GM12878 (cell line): ENCODE data around the gene MS4A14. TPM values are rescaled to one million over a fixed set of nuclear protein-coding genes. Genes with fewer than 3 reads are reported as not detected.

ENCODE experiments used
- ATAC-seq: fragments of 200-7000 bp; cut with Tn5 transposase; 3 replicates; pipeline ENCODE4 v1.9.1; 2020; ENCODE audit warnings: mild to moderate bottlenecking, moderate library complexity
- BruUV-seq: library from RNA; stranded (reverse); fragments of 400-500 nt; replicated peaks from 2 replicates; lab custom pipeline; 2021; lab: Mats Ljungman, UMichigan
- CTCF ChIA-PET: fragments of 300-600 bp; sonication (Branson Sonifier 250); formaldehyde crosslinking; extraction: SDS; loops from one replicate; lab custom pipeline; 2021; ENCODE audit warnings: inconsistent platforms; lab: Yijun Ruan, JAX
- POLR2A ChIA-PET: fragments of 350-600 bp; formaldehyde crosslinking; extraction: SDS; loops from one replicate; lab custom pipeline; 2021; ENCODE audit warnings: inconsistent platforms; lab: Charles Lee
- RAD21 ChIA-PET: fragments of 300-600 bp; sonication (Branson Sonifier 250); formaldehyde crosslinking; loops from one replicate; lab custom pipeline; 2023; ENCODE audit warnings: antibody characterized with exemption; ENCODE audit not compliant: unreplicated experiment; lab: Charles Lee
- SMC1A ChIA-PET: fragments of 300-600 bp; sonication (Branson Sonifier 250); formaldehyde crosslinking; loops from one replicate; lab custom pipeline; 2023; ENCODE audit not compliant: unreplicated experiment, uncharacterized antibody; lab: Charles Lee
- DNase-seq: peaks from one replicate; pipeline ENCODE4 v3.0.0-alpha.2; 2011; ENCODE audit warnings: low read depth, low spot score
- FAIRE-seq: peaks from 3 replicates; lab custom pipeline; 2011; peaks lifted over from hg19 to GRCh38; lab: Jason Lieb, UNC
- H2AFZ ChIP-seq: 2 replicates; pipeline ENCODE4 v1.6.0; 2011; ENCODE audit warnings: low read depth, low read length, control low read depth; ENCODE audit not compliant: control insufficient read depth
- H3K27ac ChIP-seq: 2 replicates; pipeline ENCODE4 v1.5.1; 2011; ENCODE audit warnings: control low read depth; ENCODE audit not compliant: control insufficient read depth, insufficient read depth
- H3K27me3 ChIP-seq, 2 experiments: replicated peaks in 1 of 2; 2 replicates each; pipeline versions ENCODE4 v1.6.0 to v1.6.1; 2011; ENCODE audit warnings: low read length in 1 of 2; ENCODE audit not compliant: control insufficient read depth in 2 of 2, insufficient read depth in 2 of 2
- H3K36me3 ChIP-seq, 2 experiments: 2 replicates each; pipeline ENCODE4 v1.5.1; 2011; ENCODE audit warnings: low read length in 1 of 2; ENCODE audit not compliant: control insufficient read depth in 2 of 2, insufficient read depth in 2 of 2
- H3K4me1 ChIP-seq: 2 replicates; pipeline ENCODE4 v1.6.1; 2011; ENCODE audit warnings: mild to moderate bottlenecking, low read length, moderate library complexity, mixed read lengths; ENCODE audit not compliant: control insufficient read depth, insufficient read depth
- H3K4me2 ChIP-seq: 2 replicates; pipeline ENCODE4 v1.6.0; 2011; ENCODE audit warnings: control low read depth; ENCODE audit not compliant: control insufficient read depth, insufficient read depth
- H3K4me3 ChIP-seq: fragments of 200-600 bp; sonication (generic); 2 replicates; pipeline ENCODE4 v1.5.1; 2016
- H3K79me2 ChIP-seq: 2 replicates; pipeline ENCODE4 v1.6.0; 2011; ENCODE audit warnings: low read length; ENCODE audit not compliant: control insufficient read depth, insufficient read depth
- H3K9ac ChIP-seq: 2 replicates; pipeline ENCODE4 v1.8.0; 2011; ENCODE audit warnings: low read length, control low read depth, mixed read lengths; ENCODE audit not compliant: control insufficient read depth, insufficient read depth
- H3K9me3 ChIP-seq: replicated peaks from 3 replicates; pipeline ENCODE4 v1.5.1; 2011; ENCODE audit warnings: mild to moderate bottlenecking, low read length; ENCODE audit not compliant: control insufficient read depth, insufficient read depth
- H4K20me1 ChIP-seq: 2 replicates; pipeline ENCODE4 v1.6.0; 2011; ENCODE audit not compliant: control insufficient read depth, insufficient read depth
- ASH2L ChIP-seq: fragments of 300-600, 200-600 bp; sonication (generic); IDR thresholded peaks from 2 replicates; pipeline ENCODE4 v1.6.1; 2017; ENCODE audit warnings: low read depth, mild to moderate bottlenecking, borderline replicate concordance
- CBX5 ChIP-seq: sonication (generic); IDR thresholded peaks from 2 replicates; pipeline ENCODE4 v1.6.1; 2016; ENCODE audit warnings: low read depth, moderate library complexity, mild to moderate bottlenecking, inconsistent platforms
- CHD1 ChIP-seq: IDR thresholded peaks from 2 replicates; pipeline ENCODE4 v1.6.1; 2012; ENCODE audit warnings: low read depth, low read length, improper control_type of control experiment
- IRF5 ChIP-seq: fragments of 450-650 bp; IDR thresholded peaks from 2 replicates; pipeline ENCODE4 v1.6.1; 2017; ENCODE audit warnings: borderline replicate concordance
- MAX ChIP-seq: IDR thresholded peaks from 2 replicates; pipeline ENCODE4 v1.6.1; 2012; ENCODE audit warnings: low read depth, low read length, improper control_type of control experiment
- NFIC ChIP-seq: IDR thresholded peaks from 2 replicates; pipeline ENCODE4 v1.6.1; 2012; ENCODE audit warnings: low read depth, mild to moderate bottlenecking, inconsistent platforms, low read length, moderate library complexity
- NR2C2 ChIP-seq: IDR thresholded peaks from 2 replicates; pipeline ENCODE4 v1.6.1; 2011; ENCODE audit warnings: borderline replicate concordance, low read depth; ENCODE audit not compliant: control insufficient read depth, insufficient read length
- RUNX3 ChIP-seq: IDR thresholded peaks from 2 replicates; pipeline ENCODE4 v1.6.1; 2012; ENCODE audit warnings: low read length, inconsistent platforms
- SPI1 ChIP-seq: IDR thresholded peaks from 2 replicates; pipeline ENCODE4 v1.6.1; 2011; ENCODE audit warnings: low read depth, mild to moderate bottlenecking, low read length, moderate library complexity, borderline replicate concordance; ENCODE audit not compliant: insufficient read depth
- TAF1 ChIP-seq: IDR thresholded peaks from 2 replicates; pipeline ENCODE4 v1.6.1; 2011; ENCODE audit warnings: mild to moderate bottlenecking, low read depth, low read length, borderline replicate concordance
- WGBS: methylation state at CpG from one replicate; pipeline ENCODE4 v1.1.6; 2016; ENCODE audit warnings: low lambda C conversion rate; ENCODE audit not compliant: insufficient replicate concordance, insufficient coverage; ENCODE audit errors: missing lambda C conversion rate; 5-methylcytosine and 5-hydroxymethylcytosine counted together
- in situ Hi-C: fragments of 300-500 bp; cut with MboI; formaldehyde crosslinking; loops from 9 replicates; pipeline ENCODE4 v1.14.3; 2018; ENCODE audit warnings: mixed read lengths
- intact Hi-C: fragments of 100-400 bp; cut with micrococcal nuclease; formaldehyde crosslinking; loops from one replicate; pipeline ENCODE4 v1.14.2; 2022; ENCODE audit not compliant: unreplicated experiment
- polyA plus RNA-seq, 11 experiments: library from polyadenylated mRNA; depleted of rRNA in 4 of 11; unstranded in 6 of 11; stranded (reverse) in 5 of 11; fragments of >200 nt; fragmentation: Nextera tagmentation in 4 of 11; fragmentation: Illumina TruSeq in 1 of 11; extraction: Ambion mirVana in 4 of 11; extraction: Trizol in 1 of 11; gene quantifications; 1 replicate in 1 of 11; 2 replicates in 10 of 11; pipeline versions ENCODE4 v1.2.1 to v1.2.3, GENCODE V29; 2011 to 2016; ENCODE audit warnings: inconsistent platforms in 2 of 11, missing spikeins in 2 of 11, low read depth in 1 of 11
- total RNA-seq, 4 experiments: library from RNA; depleted of rRNA in 3 of 4; stranded (reverse); fragments of >200 nt in 3 of 4; fragmentation: Illumina TruSeq in 1 of 4; extraction: Trizol in 1 of 4; gene quantifications; 2 replicates each; pipeline versions ENCODE4 v1.2.1 to v1.2.3, GENCODE V29; 2013 to 2021

MS4A14 gene
- total and polyA plus RNA-seq, 10 of the 15 experiments (the other 5 are each of a cell fraction or from before 2014, with no cell fraction given), result 0.13 to 1.0 (median 0.63) TPM; not detected in 1

DNA sequence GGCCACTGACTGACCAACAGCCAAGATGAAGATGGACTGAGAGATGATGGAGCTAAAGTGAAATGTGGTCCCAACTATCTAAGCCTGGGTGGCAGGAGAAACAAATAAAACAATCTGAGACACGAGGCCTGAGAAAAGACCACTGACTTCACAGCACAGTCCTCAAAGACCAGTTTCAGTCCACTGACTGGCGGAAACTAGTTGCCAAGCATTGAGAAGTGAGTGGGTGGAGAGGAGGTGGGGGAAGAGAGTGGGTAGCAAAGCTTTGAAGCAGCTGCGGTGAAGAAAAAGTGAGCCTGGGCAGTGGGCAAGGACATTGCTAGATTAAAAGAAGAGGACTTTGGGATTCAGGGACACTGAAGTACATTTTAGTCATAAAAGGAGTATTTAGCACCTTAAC lies 61.3 kb downstream of the MS4A14 start (continued):
- peak; percentile 54; the same call in 1 of the 2 replicates for TF ChIP-seq MAX
- TF ChIP-seq CHD1, result no peak
- TF ChIP-seq TAF1, result 0 out of 2 replicates have a peak, but pooled peaks have one; percentile 48

GRCh38 chr11:60459345-60459744 lies 63.1 kb downstream of the MS4A14 start:
- H4K20me1 ChIP-seq, result peaks cover 10% of the 10 kb centered on the region
- ChIA-PET CTCF (interaction anchor here (0.6 to 7.7 kb wide), 17 partner anchors 9 to 316 kb away, joined by 3 to 190 read pairs (median 8); no protein-coding TSS in a partner anchor), RAD21 (interaction anchor here (1.0 to 7.4 kb wide), 11 partner anchors 10 to 304 kb away, joined by 3 to 195 read pairs (median 5); partner anchors contain the start of gene MS4A7)
- H3K27me3 ChIP-seq, result no peaks in the 10 kb centered on the region
- peaks cover 16% of the 10 kb centered on the region for H3K4me1 ChIP-seq
- 5% methylated on average over 1 of the region's 1 CpG for WGBS
- in situ Hi-C loops, result loop anchor here (10.0 kb wide), 1 partner anchor 605 kb away; no protein-coding TSS in a partner anchor
- no TSS peak for BruUV-seq
- H3K4me2 ChIP-seq, result peak overlapping the region; percentile 82
- no peak for FAIRE-seq
- no peaks in the 10 kb centered on the region for H3K9me3 ChIP-seq
- TF ChIP-seq SPI1 (peak; percentile 56; the same call in 1 of the 2 replicates), RUNX3 (peak; percentile 70), NR2C2 (no peak), IRF5 (no peak), ASH2L (no peak), CBX5 (no peak), NFIC (0 out of 2 replicates have a peak, but pooled peaks have one; percentile 6)
- TF ChIP-seq, all 136 proteins: peak for 3
- ChIA-PET SMC1A (interaction anchor here (0.7 to 9.0 kb wide), 16 partner anchors 11 to 304 kb away, joined by 3 to 298 read pairs (median 4); partner anchors contain the start of gene MS4A7), POLR2A (interaction anchor here (0.7 to 3.6 kb wide), 6 partner anchors 9 to 93 kb away, joined by 3 to 13 read pairs (median 6); partner anchors contain the start of gene MS4A7)
- peaks cover 84% of the 10 kb centered on the region for H3K79me2 ChIP-seq
- H3K9ac ChIP-seq, result peak overlapping the region; percentile 66
- H2AFZ ChIP-seq, result no peak overlapping the region
- DNase-seq, result no peak
- peak overlapping the region; percentile 61 for H3K27ac ChIP-seq
- intact Hi-C loops, result no loop called here
- ATAC-seq, result peak; percentile 9
- peaks cover 13 to 22% of the 10 kb centered on the region in 2 experiments for H3K36me3 ChIP-seq
- peak overlapping the region; percentile 75 for H3K4me3 ChIP-seq

Other genes starting within 250 kb of the MS4A14 start
Only the 7 nearest of the 9 such genes appear.
- gene MS4A4A, start 115.8 kb upstream of the MS4A14 start, total RNA-seq (2014; rRNA removed), result 0.27 and 0.56 TPM in 2 replicates
- gene MS4A4A, start 115.8 kb upstream of the MS4A14 start, total RNA-seq (2014; rRNA removed; fragmentation: Illumina TruSeq; extraction: Trizol), result 0.37 and 0.67 TPM in 2 replicates
- gene MS4A4A, start 115.8 kb upstream of the MS4A14 start, total RNA-seq (2021), result 0.88 and 1.2 TPM in 2 replicates
- 0.10 and 0.19 TPM in 2 replicates for gene MS4A4A, start 115.8 kb upstream of the MS4A14 start, polyA plus RNA-seq (2011; rRNA removed)
- gene MS4A4A, start 115.8 kb upstream of the MS4A14 start, polyA plus RNA-seq (2014; fragmentation: Illumina TruSeq; extraction: Trizol), result 0.22 and 0.69 TPM in 2 replicates
- gene MS4A4A, start 115.8 kb upstream of the MS4A14 start, polyA plus RNA-seq (2014; fragmentation: Nextera tagmentation; extraction: Ambion mirVana), result 1 to 10 TPM; 1.8 to 2.4 TPM
- gene MS4A4A, start 115.8 kb upstream of the MS4A14 start, polyA plus RNA-seq (2014; rRNA removed), result 0.91 and 1.4 TPM in 2 replicates
- under 1 TPM; 0.19 to 0.24 TPM for gene MS4A4A, start 115.8 kb upstream of the MS4A14 start, polyA plus RNA-seq (2016; fragmentation: Nextera tagmentation; extraction: Ambion mirVana)
- gene MS4A6E, start 69.2 kb upstream of the MS4A14 start, total RNA-seq (2014; rRNA removed), result 0.38 TPM in 1 of 2 replicates, not detected in the other
- not detected in 2 replicates for gene MS4A6E, start 69.2 kb upstream of the MS4A14 start, total RNA-seq (2014; rRNA removed; fragmentation: Illumina TruSeq; extraction: Trizol)
- not detected in 2 replicates for gene MS4A6E, start 69.2 kb upstream of the MS4A14 start, total RNA-seq (2021)
- gene MS4A6E, start 69.2 kb upstream of the MS4A14 start, polyA plus RNA-seq (2011; rRNA removed), result 0.14 and 0.27 TPM in 2 replicates
- gene MS4A6E, start 69.2 kb upstream of the MS4A14 start, polyA plus RNA-seq (2014; fragmentation: Illumina TruSeq; extraction: Trizol), result 0.71 TPM in 1 of 2 replicates, not detected in the other
- gene MS4A6E, start 69.2 kb upstream of the MS4A14 start, polyA plus RNA-seq (2014; fragmentation: Nextera tagmentation; extraction: Ambion mirVana), result under 1 TPM; 0.47 to 0.49 TPM
- not detected in 2 replicates for gene MS4A6E, start 69.2 kb upstream of the MS4A14 start, polyA plus RNA-seq (2014; rRNA removed)
- under 1 TPM; 0.39 to 0.86 TPM for gene MS4A6E, start 69.2 kb upstream of the MS4A14 start, polyA plus RNA-seq (2016; fragmentation: Nextera tagmentation; extraction: Ambion mirVana)
- gene MS4A7, start 17.9 kb upstream of the MS4A14 start, total RNA-seq (2014; rRNA removed), result 2.2 and 2.9 TPM in 2 replicates
- gene MS4A7, start 17.9 kb upstream of the MS4A14 start, total RNA-seq (2014; rRNA removed; fragmentation: Illumina TruSeq; extraction: Trizol), result 3.8 and 4.0 TPM in 2 replicates
- 2.3 and 3.3 TPM in 2 replicates for gene MS4A7, start 17.9 kb upstream of the MS4A14 start, total RNA-seq (2021)
- gene MS4A7, start 17.9 kb upstream of the MS4A14 start, polyA plus RNA-seq (2011; rRNA removed), result 9.6 and 11.1 TPM in 2 replicates
- gene MS4A7, start 17.9 kb upstream of the MS4A14 start, polyA plus RNA-seq (2014; fragmentation: Illumina TruSeq; extraction: Trizol), result 3.7 and 4.2 TPM in 2 replicates
- gene MS4A7, start 17.9 kb upstream of the MS4A14 start, polyA plus RNA-seq (2014; fragmentation: Nextera tagmentation; extraction: Ambion mirVana), result 10 to 100 TPM in 1 of 2 experiments, 1 to 10 TPM in 1; 7.2 to 17.0 TPM
- 3.9 and 4.6 TPM in 2 replicates for gene MS4A7, start 17.9 kb upstream of the MS4A14 start, polyA plus RNA-seq (2014; rRNA removed)
- 1 to 10 TPM; 1.7 to 1.8 TPM for gene MS4A7, start 17.9 kb upstream of the MS4A14 start, polyA plus RNA-seq (2016; fragmentation: Nextera tagmentation; extraction: Ambion mirVana)
- gene MS4A5, start 33.1 kb downstream of the MS4A14 start, total RNA-seq (2014; rRNA removed), result not detected in 2 replicates
- not detected in 2 replicates for gene MS4A5, start 33.1 kb downstream of the MS4A14 start, total RNA-seq (2014; rRNA removed; fragmentation: Illumina TruSeq; extraction: Trizol)
- gene MS4A5, start 33.1 kb downstream of the MS4A14 start, total RNA-seq (2021), result not detected in 2 replicates
- not detected in 2 replicates for gene MS4A5, start 33.1 kb downstream of the MS4A14 start, polyA plus RNA-seq (2011; rRNA removed)
- gene MS4A5, start 33.1 kb downstream of the MS4A14 start, polyA plus RNA-seq (2014; fragmentation: Illumina TruSeq; extraction: Trizol), result not detected in 2 replicates
- gene MS4A5, start 33.1 kb downstream of the MS4A14 start, polyA plus RNA-seq (2014; fragmentation: Nextera tagmentation; extraction: Ambion mirVana), result not detected
- not detected in 2 replicates for gene MS4A5, start 33.1 kb downstream of the MS4A14 start, polyA plus RNA-seq (2014; rRNA removed)
- not detected for gene MS4A5, start 33.1 kb downstream of the MS4A14 start, polyA plus RNA-seq (2016; fragmentation: Nextera tagmentation; extraction: Ambion mirVana)
- 648 and 816 TPM in 2 replicates for gene MS4A1, start 59.4 kb downstream of the MS4A14 start, total RNA-seq (2014; rRNA removed)
- 704 and 727 TPM in 2 replicates for gene MS4A1, start 59.4 kb downstream of the MS4A14 start, total RNA-seq (2014; rRNA removed; fragmentation: Illumina TruSeq; extraction: Trizol)
- 464 and 482 TPM in 2 replicates for gene MS4A1, start 59.4 kb downstream of the MS4A14 start, total RNA-seq (2021)
- gene MS4A1, start 59.4 kb downstream of the MS4A14 start, polyA plus RNA-seq (2011; rRNA removed), result 2,106 and 2,789 TPM in 2 replicates
- 1,039 and 1,405 TPM in 2 replicates for gene MS4A1, start 59.4 kb downstream of the MS4A14 start, polyA plus RNA-seq (2014; fragmentation: Illumina TruSeq; extraction: Trizol)
- 1,000 to 10,000 TPM in 1 of 2 experiments, 100 to 1,000 TPM in 1; 730 to 1,013 TPM for gene MS4A1, start 59.4 kb downstream of the MS4A14 start, polyA plus RNA-seq (2014; fragmentation: Nextera tagmentation; extraction: Ambion mirVana)
- gene MS4A1, start 59.4 kb downstream of the MS4A14 start, polyA plus RNA-seq (2014; rRNA removed), result 415 and 598 TPM in 2 replicates
- gene MS4A1, start 59.4 kb downstream of the MS4A14 start, polyA plus RNA-seq (2016; fragmentation: Nextera tagmentation; extraction: Ambion mirVana), result 100 to 1,000 TPM; 329 to 364 TPM
- gene MS4A12, start 96.3 kb downstream of the MS4A14 start, total RNA-seq (2014; rRNA removed), result not detected in 2 replicates
- gene MS4A12, start 96.3 kb downstream of the MS4A14 start, total RNA-seq (2014; rRNA removed; fragmentation: Illumina TruSeq; extraction: Trizol), result not detected in 2 replicates
- gene MS4A12, start 96.3 kb downstream of the MS4A14 start, total RNA-seq (2021), result not detected in 2 replicates
- not detected in 2 replicates for gene MS4A12, start 96.3 kb downstream of the MS4A14 start, polyA plus RNA-seq (2011; rRNA removed)
- not detected in 2 replicates for gene MS4A12, start 96.3 kb downstream of the MS4A14 start, polyA plus RNA-seq (2014; fragmentation: Illumina TruSeq; extraction: Trizol)
- gene MS4A12, start 96.3 kb downstream of the MS4A14 start, polyA plus RNA-seq (2014; fragmentation: Nextera tagmentation; extraction: Ambion mirVana), result under 1 TPM in 1 of 2 experiments, not detected in 1; 0.05 TPM
- gene MS4A12, start 96.3 kb downstream of the MS4A14 start, polyA plus RNA-seq (2014; rRNA removed), result not detected in 2 replicates
- gene MS4A12, start 96.3 kb downstream of the MS4A14 start, polyA plus RNA-seq (2016; fragmentation: Nextera tagmentation; extraction: Ambion mirVana), result not detected
- not detected in 2 replicates for gene MS4A13, start 118.9 kb downstream of the MS4A14 start, total RNA-seq (2014; rRNA removed)
- gene MS4A13, start 118.9 kb downstream of the MS4A14 start, total RNA-seq (2014; rRNA removed; fragmentation: Illumina TruSeq; extraction: Trizol), result not detected in 2 replicates
- not detected in 2 replicates for gene MS4A13, start 118.9 kb downstream of the MS4A14 start, total RNA-seq (2021)
- gene MS4A13, start 118.9 kb downstream of the MS4A14 start, polyA plus RNA-seq (2011; rRNA removed), result not detected in 2 replicates
- not detected in 2 replicates for gene MS4A13, start 118.9 kb downstream of the MS4A14 start, polyA plus RNA-seq (2014; fragmentation: Illumina TruSeq; extraction: Trizol)
- not detected for gene MS4A13, start 118.9 kb downstream of the MS4A14 start, polyA plus RNA-seq (2014; fragmentation: Nextera tagmentation; extraction: Ambion mirVana)
- not detected in 2 replicates for gene MS4A13, start 118.9 kb downstream of the MS4A14 start, polyA plus RNA-seq (2014; rRNA removed)
- not detected for gene MS4A13, start 118.9 kb downstream of the MS4A14 start, polyA plus RNA-seq (2016; fragmentation: Nextera tagmentation; extraction: Ambion mirVana)